ENCODE results near the gene UBE2I.
"Not testable (repeated sequence)": the region's sequence is repeated elsewhere in the genome, so short reads cannot be mapped to it uniquely, and the experiment has no call there.

The UBE2I gene

GRCh38 chr16:1308977-1309885 is at the start of gene UBE2I:
TSS of gene UBE2I (plus strand) at chr16:1309636. CDS start at chr16:1314031, 4,395 bp downstream.
- DNase-seq (ENCODE audit: low spot score) = peak; percentile 95

GRCh38 chr16:1259760-1260068 is 49.7 kb upstream of the UBE2I start:
- DNase-seq (ENCODE audit: low spot score) = no peak

GRCh38 chr16:1260101-1260680 is 49.2 kb upstream of the UBE2I start:
- DNase-seq (ENCODE audit: low spot score) = no peak

GRCh38 chr16:1261131-1261892 is 48.1 kb upstream of the UBE2I start:
- no peak for DNase-seq (ENCODE audit: low spot score)

- no peak for DNase-seq (ENCODE audit: low spot score)
Measured at GRCh38 chr16:1262210-1262845, 47.1 kb upstream of the UBE2I start.

GRCh38 chr16:1262846-1263221 is 46.6 kb upstream of the UBE2I start:
- no peak for DNase-seq (ENCODE audit: low spot score)

GRCh38 chr16:1263591-1264344 is 45.7 kb upstream of the UBE2I start:
- no peak for DNase-seq (ENCODE audit: low spot score)

GRCh38 chr16:1264345-1265089 is 44.9 kb upstream of the UBE2I start:
- DNase-seq (ENCODE audit: low spot score) = no peak

- no peak for DNase-seq (ENCODE audit: low spot score)
Measured at GRCh38 chr16:1265090-1265630, 44.3 kb upstream of the UBE2I start.

GRCh38 chr16:1265826-1266225 is 43.6 kb upstream of the UBE2I start:
- no peak for DNase-seq (ENCODE audit: low spot score)

- not testable (repeated sequence) for DNase-seq (ENCODE audit: low spot score)
Measured at GRCh38 chr16:1269418-1269817, 40.0 kb upstream of the UBE2I start.

GRCh38 chr16:1271380-1271723 is 38.1 kb upstream of the UBE2I start:
- no peak for DNase-seq (ENCODE audit: low spot score)

GRCh38 chr16:1271724-1272413 is 37.6 kb upstream of the UBE2I start:
- not testable (repeated sequence) for DNase-seq (ENCODE audit: low spot score)

- no peak for DNase-seq (ENCODE audit: low spot score)
Measured at GRCh38 chr16:1272453-1273198, 36.8 kb upstream of the UBE2I start.

- no peak for DNase-seq (ENCODE audit: low spot score)
Measured at GRCh38 chr16:1273816-1274215, 35.6 kb upstream of the UBE2I start.

- no peak for DNase-seq (ENCODE audit: low spot score)
Measured at GRCh38 chr16:1274767-1275166, 34.7 kb upstream of the UBE2I start.

- no peak for DNase-seq (ENCODE audit: low spot score)
Measured at GRCh38 chr16:1275791-1276579, 33.5 kb upstream of the UBE2I start.

GRCh38 chr16:1276580-1276878 is 32.9 kb upstream of the UBE2I start:
- no peak for DNase-seq (ENCODE audit: low spot score)

GRCh38 chr16:1277151-1277598 is 32.3 kb upstream of the UBE2I start:
- DNase-seq (ENCODE audit: low spot score) = no peak

Data from CD4-positive, alpha-beta T cell treated with Interleukin-6 at 100 ng/mL for 8 hours (primary cell).